Keratinocyte (primary cell): Measurements from ENCODE around the gene NHSL1. TPM values are rescaled to one million over a fixed set of nuclear protein-coding genes. Genes with fewer than 3 reads are reported as not detected.

Experiments used
- DNase-seq: peaks from one replicate; pipeline ENCODE4 v3.0.0-alpha.2; 2011; ENCODE audit warnings: low read depth, missing footprints, low spot score
- FAIRE-seq: peaks from 2 replicates; lab custom pipeline; 2011; peaks lifted over from hg19 to GRCh38; lab: Jason Lieb, UNC
- H2AFZ ChIP-seq: 2 replicates; pipeline ENCODE4 v1.6.0; 2012; ENCODE audit warnings: low read length, control low read depth, inconsistent platforms; ENCODE audit not compliant: control insufficient read depth
- H3K27ac ChIP-seq: 2 replicates; pipeline ENCODE4 v1.5.1; 2011; ENCODE audit warnings: low read length; ENCODE audit not compliant: control insufficient read depth, insufficient read depth
- H3K27me3 ChIP-seq: 3 replicates; pipeline ENCODE4 v1.6.0; 2011; ENCODE audit warnings: low read length; ENCODE audit not compliant: control insufficient read depth, insufficient read depth; ENCODE audit errors: extremely low read depth
- H3K36me3 ChIP-seq, 2 experiments: 2 replicates in 1 of 2; 3 replicates in 1 of 2; pipeline ENCODE4 v1.5.1; 2011; ENCODE audit warnings: low read length in 2 of 2, mild to moderate bottlenecking in 1 of 2; ENCODE audit not compliant: control insufficient read depth in 2 of 2, insufficient read depth in 2 of 2; ENCODE audit errors: extremely low read depth in 1 of 2
- H3K4me1 ChIP-seq: 3 replicates; pipeline ENCODE4 v1.5.1; 2011; ENCODE audit warnings: low read length; ENCODE audit not compliant: control insufficient read depth, insufficient read depth; ENCODE audit errors: extremely low read depth
- H3K4me2 ChIP-seq: 3 replicates; pipeline ENCODE4 v1.6.0; 2011; ENCODE audit warnings: low read depth, low read length; ENCODE audit not compliant: control insufficient read depth, insufficient read depth; ENCODE audit errors: extremely low read depth
- H3K4me3 ChIP-seq, 3 experiments: fragments of 200-600 bp in 1 of 3; sonication (generic) in 1 of 3; 2 replicates in 2 of 3; 3 replicates in 1 of 3; pipeline ENCODE4 v1.5.1; 2011 to 2016; ENCODE audit warnings: low read length in 3 of 3, mild to moderate bottlenecking in 3 of 3, control low read depth in 2 of 3, inconsistent platforms in 1 of 3, low read depth in 1 of 3, mixed read lengths in 1 of 3, mixed run types in 1 of 3, moderate library complexity in 1 of 3; ENCODE audit not compliant: control insufficient read depth in 2 of 3, insufficient read depth in 2 of 3; ENCODE audit errors: extremely low read depth in 1 of 3
- H3K79me2 ChIP-seq: 2 replicates; pipeline ENCODE4 v1.6.0; 2012; ENCODE audit warnings: low read length; ENCODE audit not compliant: control insufficient read depth, insufficient read depth
- H3K9ac ChIP-seq: 3 replicates; pipeline ENCODE4 v1.6.0; 2011; ENCODE audit warnings: low read length; ENCODE audit not compliant: control insufficient read depth, insufficient read depth; ENCODE audit errors: extremely low read depth
- H3K9me1 ChIP-seq: 3 replicates; pipeline ENCODE4 v1.6.0; 2011; ENCODE audit warnings: low read length; ENCODE audit not compliant: control insufficient read depth, insufficient read depth; ENCODE audit errors: extremely low read depth
- H3K9me3 ChIP-seq: 2 replicates; pipeline ENCODE4 v1.5.1; 2012; ENCODE audit warnings: low read depth, low read length; ENCODE audit not compliant: control insufficient read depth
- H4K20me1 ChIP-seq: 3 replicates; pipeline ENCODE4 v1.6.0; 2011; ENCODE audit warnings: low read length; ENCODE audit not compliant: control insufficient read depth, insufficient read depth; ENCODE audit errors: extremely low read depth
- CTCF ChIP-seq, 3 experiments: IDR thresholded peaks in 1 of 3; conservative IDR thresholded peaks in 1 of 3; optimal IDR thresholded peaks in 1 of 3; 2 replicates in 2 of 3; 3 replicates in 1 of 3; pipeline versions ENCODE3 to v1.5.1; 2011; ENCODE audit warnings: low read length in 3 of 3, mild to moderate bottlenecking in 3 of 3, moderate library complexity in 2 of 3, control low read depth in 1 of 3, inconsistent platforms in 1 of 3; ENCODE audit not compliant: insufficient read depth in 2 of 3; ENCODE audit errors: extremely low read depth in 1 of 3
- EZH2 ChIP-seq: IDR thresholded peaks from one replicate; pipeline ENCODE4 v1.6.1; 2012; ENCODE audit warnings: inconsistent platforms, mild to moderate bottlenecking, low read length, moderate library complexity
- dilution Hi-C: fragments of 300-500 bp; cut with MboI; formaldehyde crosslinking; loops from one replicate; pipeline ENCODE4 v1.7.0; 2020; ENCODE audit warnings: low sequenced_read_pairs; ENCODE audit not compliant: extremely low pct_ligation_motif_present
- polyA plus RNA-seq, 5 experiments: library from polyadenylated mRNA; depleted of rRNA in 3 of 5; stranded (reverse) in 3 of 5; stranded (forward) in 1 of 5; unstranded in 1 of 5; fragments of >200 nt; gene quantifications; 1 replicate in 1 of 5; 2 replicates in 3 of 5; 3 replicates in 1 of 5; pipeline versions ENCODE4 v1.2.1 to v1.2.3, GENCODE V29; 2011 to 2012; ENCODE audit warnings: missing spikeins in 2 of 5, low read depth in 1 of 5, low replicate concordance in 1 of 5

NHSL1 gene
- polyA plus RNA-seq, 1 donor (not counting 4 experiments of a cell fraction or from before 2014, with no cell fraction given), result 11.8 TPM

GRCh38 chr6:138420356-138420755 is 78.9 kb downstream of the NHSL1 start:
- H3K79me2 ChIP-seq, result no peaks in the 10 kb centered on the region
- H3K27ac ChIP-seq, result no peak overlapping the region
- no peaks in the 10 kb centered on the region for H3K27me3 ChIP-seq
- no peak overlapping the region for H3K9ac ChIP-seq
- peaks cover 7 to 12% of the 10 kb centered on the region in 2 experiments for H3K36me3 ChIP-seq
- H3K9me1 ChIP-seq, result no peaks in the 10 kb centered on the region
- no peaks in the 10 kb centered on the region for H4K20me1 ChIP-seq
- dilution Hi-C loops, result no loop called here
- FAIRE-seq (no peak), DNase-seq (no peak)
- no peaks in the 10 kb centered on the region for H3K9me3 ChIP-seq
- H3K4me3 ChIP-seq, result no peak overlapping the region
- H2AFZ ChIP-seq, result no peak overlapping the region
- H3K4me2 ChIP-seq, result no peak overlapping the region
- no peak for TF ChIP-seq EZH2
- no peaks in the 10 kb centered on the region for H3K4me1 ChIP-seq

- no peak overlapping the region for H3K9ac ChIP-seq
- H4K20me1 ChIP-seq, result no peaks in the 10 kb centered on the region
- dilution Hi-C loops, result no loop called here
- no peak overlapping the region for H3K4me2 ChIP-seq
- H3K9me1 ChIP-seq, result no peaks in the 10 kb centered on the region
- no peak overlapping the region for H2AFZ ChIP-seq
- no peaks in the 10 kb centered on the region for H3K9me3 ChIP-seq
- H3K27ac ChIP-seq, result no peak overlapping the region
- FAIRE-seq (no peak), DNase-seq (no peak)
- H3K27me3 ChIP-seq, result no peaks in the 10 kb centered on the region
- peaks cover 7 to 14% of the 10 kb centered on the region in 2 experiments for H3K36me3 ChIP-seq
- H3K4me1 ChIP-seq, result no peaks in the 10 kb centered on the region
- no peak overlapping the region for H3K4me3 ChIP-seq
- no peaks in the 10 kb centered on the region for H3K79me2 ChIP-seq
- TF ChIP-seq EZH2 (no peak), CTCF (optimal IDR thresholded peaks at IDR 0.05 in 1 of 3, IDR thresholded peaks at IDR 0.05 in 1 of 3, conservative IDR thresholded peaks at IDR 0.05 in 1 of 3; ENCODE audit: extremely low read depth in 1 of 3, insufficient read depth in 2 of 3, low read length in 3 of 3) (no peak)
Measured at GRCh38 chr6:138419766-138420165, 79.5 kb downstream of the NHSL1 start.

GRCh38 chr6:138418118-138418742 is 81.1 kb downstream of the NHSL1 start:
- FAIRE-seq (no peak), DNase-seq (no peak)
- no peaks in the 10 kb centered on the region for H4K20me1 ChIP-seq
- H3K36me3 ChIP-seq, result peaks cover 12 to 14% of the 10 kb centered on the region in 2 experiments
- H3K27ac ChIP-seq, result no peak overlapping the region
- H3K79me2 ChIP-seq, result no peaks in the 10 kb centered on the region
- no peak overlapping the region for H3K4me3 ChIP-seq
- no peaks in the 10 kb centered on the region for H3K27me3 ChIP-seq
- H3K4me1 ChIP-seq, result no peaks in the 10 kb centered on the region
- dilution Hi-C loops, result no loop called here
- H3K9me3 ChIP-seq, result no peaks in the 10 kb centered on the region
- no peak for TF ChIP-seq EZH2
- no peak overlapping the region for H2AFZ ChIP-seq
- no peak overlapping the region for H3K9ac ChIP-seq
- no peaks in the 10 kb centered on the region for H3K9me1 ChIP-seq
- H3K4me2 ChIP-seq, result no peak overlapping the region
